Parietal lobe (tissue), 2 donors: ENCODE data around the gene OTUB1. TPM values are rescaled to one million over a fixed set of nuclear protein-coding genes. Genes with fewer than 3 reads are reported as not detected.

Experiments used
- small RNA-seq: library from RNA; depleted of rRNA; stranded (forward); fragments of <200 nt; gene quantifications from one replicate; pipeline ENCODE3, GENCODE V24; 2014; ENCODE audit warnings: low replicate concordance
- total RNA-seq: library from RNA; depleted of rRNA; stranded (reverse); fragments of >200 nt; gene quantifications from one replicate; pipeline ENCODE4 v1.2.3, GENCODE V29; 2014

Gene OTUB1
- total RNA-seq = 37.9 TPM

GRCh38 chr11:63986156-63986931, at the start of gene OTUB1:
Gene OTUB1 (plus strand): TSS chr11:63986438. CDS start chr11:63986457, 19 bp downstream.

GRCh38 chr11:63938479-63939396, 47.5 kb upstream of the OTUB1 start, which contains the start of gene NAA40:
Gene NAA40 (plus strand): TSS chr11:63939002. CDS start chr11:63939097, 95 bp downstream.

GRCh38 chr11:63974259-63975143, 11.7 kb upstream of the OTUB1 start, which contains the start of gene COX8A:
Gene COX8A (plus strand): TSS chr11:63974620. CDS start chr11:63974681, 61 bp downstream.

GRCh38 chr11:64035576-64035975, 49.3 kb downstream of the OTUB1 start, which contains the start of gene FLRT1:
Gene FLRT1 (plus strand): TSS chr11:64035931. CDS start chr11:64116268, 80,337 bp downstream.

Small RNA genes within 50 kb of the gene (small RNA-seq; reads per million reads assigned to genes)
- gene RNU6-45P = not detected

Other genes starting within 250 kb of the OTUB1 start
- 87.3 TPM for gene ZFTA, start 217.7 kb upstream of the OTUB1 start, total RNA-seq
- gene SPINDOC, start 173.0 kb upstream of the OTUB1 start, total RNA-seq = 13.8 TPM
- gene MARK2, start 147.3 kb upstream of the OTUB1 start, total RNA-seq = 33.5 TPM
- gene RCOR2, start 69.3 kb upstream of the OTUB1 start, total RNA-seq = 16.0 TPM
- gene NAA40, start 47.4 kb upstream of the OTUB1 start, total RNA-seq = 26.6 TPM
- gene COX8A, start 11.8 kb upstream of the OTUB1 start, total RNA-seq = 194 TPM
- gene FLRT1, start 49.5 kb downstream of the OTUB1 start, total RNA-seq = 11.9 TPM
- 13.5 TPM for gene MACROD1, start 179.7 kb downstream of the OTUB1 start, total RNA-seq
- 86.4 TPM for gene STIP1, start 199.7 kb downstream of the OTUB1 start, total RNA-seq
- 0.63 TPM for gene FERMT3, start 220.3 kb downstream of the OTUB1 start, total RNA-seq
- 10.6 TPM for gene TRPT1, start 239.7 kb downstream of the OTUB1 start, total RNA-seq
- gene NUDT22, start 239.8 kb downstream of the OTUB1 start, total RNA-seq = 19.7 TPM
- gene DNAJC4, start 244.1 kb downstream of the OTUB1 start, total RNA-seq = 7.2 TPM
- gene VEGFB, start 248.1 kb downstream of the OTUB1 start, total RNA-seq = 17.5 TPM